GM19035 (cell line): Measurements from ENCODE around the gene SLC35G2.
"Not testable (repeated sequence)": the region's sequence is repeated elsewhere in the genome, so short reads cannot be mapped to it uniquely, and the experiment has no call there.

Experiments used
- ATAC-seq: cut with Tn5 transposase; IDR thresholded peaks from one replicate; pipeline ENCODE4 v1.9.1; 2021; ENCODE audit not compliant: unreplicated experiment

SLC35G2 gene

DNA sequence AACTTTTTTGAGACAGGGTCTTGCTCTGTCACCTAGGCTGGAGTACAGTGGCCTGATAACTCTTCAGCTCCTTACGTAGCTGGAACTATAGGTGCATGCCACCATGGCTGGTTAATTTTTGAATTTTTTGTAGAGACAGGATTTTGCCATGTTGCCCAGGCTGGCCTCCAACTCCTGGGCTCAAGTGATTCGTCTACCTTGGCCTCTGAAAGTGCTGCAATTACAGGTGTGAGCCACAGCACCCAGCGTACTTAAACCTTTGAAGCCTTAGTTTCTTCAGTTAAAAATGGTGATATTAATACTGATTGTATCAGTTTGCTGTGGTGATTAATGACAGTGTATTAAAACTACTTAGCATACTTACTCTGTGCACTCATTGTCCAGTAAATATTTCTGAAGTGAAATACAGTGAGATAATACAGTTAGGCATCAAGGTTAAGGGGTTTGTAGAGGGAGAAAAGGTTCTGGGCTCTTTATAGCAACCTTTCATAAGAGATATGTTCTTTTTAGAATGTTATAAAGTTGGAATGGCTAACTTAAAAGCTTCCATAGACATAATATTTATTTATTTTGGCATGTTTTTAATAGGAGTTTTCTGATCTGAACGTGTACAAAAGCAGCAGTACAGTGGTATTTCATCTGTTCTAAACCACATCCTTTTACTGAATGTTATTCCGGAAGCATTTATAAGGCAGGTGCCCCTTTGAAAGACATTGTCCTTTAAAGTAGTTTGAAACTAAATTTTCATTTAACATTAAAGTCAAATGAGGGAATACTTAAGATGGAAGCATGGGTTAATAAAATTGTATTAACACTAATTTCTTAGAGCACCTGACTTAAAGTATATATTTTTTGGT is 66.7 kb downstream of the SLC35G2 start:
- no peak for ATAC-seq

DNA sequence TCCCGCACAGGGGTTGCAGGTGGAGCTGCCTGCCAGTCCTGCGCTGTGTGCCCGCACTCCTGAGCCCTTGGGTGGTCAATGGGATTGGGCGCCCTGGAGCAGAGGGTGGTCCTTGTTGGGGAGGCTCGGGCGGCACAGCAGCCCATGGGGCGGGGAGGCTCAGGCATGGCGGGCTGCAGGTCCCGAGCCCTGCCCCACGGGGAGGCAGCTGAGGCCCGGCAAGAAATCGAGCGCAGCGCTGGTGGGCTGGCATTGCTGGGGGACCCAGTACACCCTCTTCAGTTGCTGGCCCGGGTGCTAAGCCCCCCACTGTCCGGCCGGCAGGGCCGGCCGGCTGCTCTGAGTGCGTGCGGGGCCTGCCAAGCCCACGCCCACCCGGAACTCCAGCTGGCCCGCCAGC is 71.0 kb downstream of the SLC35G2 start:
- ATAC-seq: no peak

- no peak for ATAC-seq
Measured at GRCh38 chr3:136891934-136892855, 73.3 kb downstream of the SLC35G2 start.

DNA sequence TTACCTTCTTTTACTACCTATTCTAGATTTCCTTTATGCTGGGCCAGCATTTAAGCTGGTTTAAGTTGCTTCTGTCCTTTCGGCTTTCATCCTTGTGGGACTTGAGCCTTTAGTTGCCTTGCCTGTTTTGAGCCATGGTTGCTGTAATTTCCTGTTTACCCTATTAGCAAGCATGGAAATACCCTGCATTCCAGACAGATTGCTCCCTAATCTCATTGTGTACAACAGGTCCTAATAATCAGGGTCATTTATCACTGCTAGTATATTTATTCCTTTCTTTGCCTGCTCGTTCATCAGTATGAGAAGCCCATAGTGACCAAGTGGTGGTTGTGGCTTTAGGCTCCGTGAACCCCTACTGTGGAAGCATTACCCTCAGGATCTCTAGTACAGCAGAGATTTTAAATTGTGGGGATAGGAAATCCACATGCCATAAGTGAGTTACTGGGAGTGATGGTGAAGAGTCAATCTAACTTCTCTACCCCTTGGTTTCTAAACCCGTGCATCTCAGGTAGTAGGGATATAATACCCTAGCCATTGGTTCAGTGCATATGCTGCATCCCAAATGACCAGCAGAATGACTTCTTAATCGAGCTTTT is 75.0 kb downstream of the SLC35G2 start:
- no peak for ATAC-seq

- ATAC-seq: not testable (repeated sequence)
Measured at GRCh38 chr3:136897171-136897570, 78.2 kb downstream of the SLC35G2 start.

- no peak for ATAC-seq
Measured at GRCh38 chr3:136898549-136898948, 79.6 kb downstream of the SLC35G2 start.

DNA sequence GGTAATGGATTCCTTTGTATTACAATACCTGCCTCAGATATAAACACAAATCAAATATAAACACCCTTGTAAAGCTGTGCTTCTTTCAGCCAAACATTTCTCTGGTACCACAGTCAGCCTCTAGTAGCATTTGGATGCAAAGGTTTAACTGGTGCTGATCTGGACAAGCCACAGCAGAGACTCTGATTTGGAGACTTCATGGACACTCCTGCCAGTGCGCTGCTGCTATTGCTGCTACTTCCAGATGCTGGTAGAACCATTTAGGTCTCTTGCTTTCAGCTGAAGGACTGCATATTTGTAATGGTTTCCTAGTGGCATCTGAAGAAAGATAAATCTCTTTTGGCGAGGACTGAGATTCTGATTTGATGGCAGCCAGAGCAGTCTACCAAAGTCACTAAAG is 80.0 kb downstream of the SLC35G2 start:
- ATAC-seq: no peak

DNA sequence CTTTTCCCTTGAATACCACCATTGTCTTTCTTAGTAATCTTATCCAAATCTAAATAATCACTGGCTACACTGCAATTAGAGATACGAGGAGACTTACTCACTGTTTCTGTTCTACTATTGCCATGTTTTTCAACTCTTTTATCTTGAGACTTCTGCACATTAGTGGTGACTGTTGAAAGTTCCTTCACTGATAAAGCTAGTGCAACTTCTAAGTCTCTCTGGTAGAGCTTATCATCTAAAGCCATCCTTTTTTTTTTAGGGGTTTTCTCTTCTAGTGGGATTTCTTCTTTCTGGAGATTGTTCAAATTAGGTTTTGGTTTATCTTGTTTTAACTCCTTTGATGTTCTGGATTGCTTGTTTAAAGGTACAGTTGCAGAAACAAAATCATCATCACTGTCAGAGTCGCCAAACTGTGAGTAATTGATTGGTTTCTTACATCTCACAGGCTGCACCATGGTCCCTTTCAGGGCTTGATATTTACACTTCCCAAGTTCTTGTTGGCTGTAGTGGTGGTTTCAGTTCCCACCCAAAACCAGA is 80.8 kb downstream of the SLC35G2 start:
- no peak for ATAC-seq

- not testable (repeated sequence) for ATAC-seq
Measured at GRCh38 chr3:136900694-136901093, 81.8 kb downstream of the SLC35G2 start.

DNA sequence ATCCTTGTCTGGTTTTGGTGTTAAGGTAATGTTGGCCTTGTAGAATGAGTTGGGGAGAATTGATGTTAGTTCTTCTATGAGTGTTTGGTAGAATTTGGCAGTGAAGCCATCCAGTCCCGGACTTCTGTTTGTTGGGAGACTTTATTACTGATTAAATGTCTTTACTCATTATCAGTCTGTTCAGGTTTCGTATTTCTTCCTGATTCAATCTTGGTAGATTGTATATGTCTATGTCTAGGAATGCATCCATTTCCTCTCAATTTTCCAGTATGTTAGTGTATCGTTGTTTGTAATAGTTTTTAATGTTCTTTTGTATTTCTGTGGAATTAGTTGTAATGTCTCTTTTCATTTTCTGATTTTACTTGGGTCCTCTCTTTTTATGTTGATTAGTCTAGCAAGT is 82.5 kb downstream of the SLC35G2 start:
- ATAC-seq: no peak

- not testable (repeated sequence) for ATAC-seq
Measured at GRCh38 chr3:136902530-136902929, 83.6 kb downstream of the SLC35G2 start.

- ATAC-seq: no peak
Measured at GRCh38 chr3:136903899-136904298, 85.0 kb downstream of the SLC35G2 start.

GRCh38 chr3:136904746-136905145 is 85.8 kb downstream of the SLC35G2 start:
- no peak for ATAC-seq
